Loucy (cell line): Measurements from ENCODE around the gene RNASE11.
A peak's percentile ranks its signal among the peaks of the same experiment; 100 is the strongest.

Source experiments
- CTCF ChIP-seq: fragments of 200-600 bp; sonication (generic); conservative IDR thresholded peaks from 2 replicates; pipeline ENCODE4 v1.5.1; 2014; ENCODE audit warnings: mild to moderate bottlenecking, antibody characterized with exemption, low read length
- EZH2phosphoT487 ChIP-seq: fragments of 200-600 bp; IDR thresholded peaks from 2 replicates; pipeline ENCODE4 v1.6.1; 2018; ENCODE audit warnings: antibody characterized with exemption, mild to moderate bottlenecking, moderate library complexity, borderline replicate concordance

- peak; percentile 100 for TF ChIP-seq CTCF
- TF ChIP-seq EZH2phosphoT487 = no peak
Observed at GRCh38 chr14:20609215-20610001, 21.6 kb upstream of the RNASE11 start.
